ENCODE data around the gene CDS2. TPM values are rescaled to one million over a fixed set of nuclear protein-coding genes. Genes with fewer than 3 reads are reported as not detected.

CDS2 gene
- total and polyA plus RNA-seq, 4 experiments from 2014 or later, result 53.7 to 59.8 (median 58.2) TPM

DNA sequence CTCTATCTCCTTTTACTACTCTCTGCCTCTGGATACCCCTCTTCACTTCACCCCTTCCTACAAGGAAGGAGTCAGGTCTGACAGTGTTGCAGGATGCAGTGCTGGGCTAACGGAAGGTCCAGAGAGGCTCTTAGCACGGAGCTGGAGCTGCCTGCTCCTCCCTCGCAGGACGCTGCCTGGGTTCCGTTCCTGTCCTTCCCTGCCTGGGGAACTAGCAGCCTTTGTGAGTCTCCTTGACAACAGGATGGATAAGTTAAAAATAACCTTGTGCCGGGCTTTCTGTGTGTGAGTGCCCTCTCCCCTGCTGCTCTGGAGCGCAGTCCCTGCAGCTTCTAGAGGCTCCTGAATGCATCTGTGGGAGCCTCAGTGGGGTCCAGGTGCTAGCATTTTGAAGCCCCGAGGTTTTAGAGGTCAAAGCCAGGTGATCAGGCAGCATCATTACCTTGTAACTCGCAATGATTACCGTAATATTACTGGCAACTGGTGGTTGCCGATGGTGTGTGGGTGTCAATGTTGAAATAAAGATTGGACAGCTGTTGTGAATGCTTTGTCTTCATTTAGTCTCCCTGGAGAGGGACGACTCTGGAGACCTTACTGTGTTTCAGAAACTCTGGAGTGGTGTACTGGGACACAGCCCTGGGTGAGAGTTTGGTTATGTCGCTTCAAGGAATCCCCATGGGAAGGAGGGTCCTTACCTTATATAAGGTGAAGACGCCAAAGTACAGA lies 44.4 kb downstream of the CDS2 start:
- CTCF ChIA-PET (ENCODE audit: partially characterized antibody), result interaction anchor here (1.0 to 1.4 kb wide), 2 partner anchors 21 kb away, joined by 3 to 6 read pairs; no protein-coding TSS in a partner anchor
- H3K27ac ChIP-seq (ENCODE audit: low read depth, low read length), result no peak overlapping the region
- Mint-ChIP-seq H3K9me3 (no peaks in the 10 kb centered on the region), H3K4me3 (no peak overlapping the region), H3K4me1 (peaks cover 29 to 56% (median 41%) of the 10 kb centered on the region in 4 donors), H3K36me3 (peaks cover 4 to 42% of the 10 kb centered on the region in 2 donors), H3K27me3 (no peaks in the 10 kb centered on the region), H3K27ac (peak overlapping the region in 6 of 7 donors; percentile 13 to 67 (median 42))
- H3K27me3 ChIP-seq (ENCODE audit: insufficient read depth, low read length), result no peaks in the 10 kb centered on the region
- peaks cover 24% of the 10 kb centered on the region for H3K36me3 ChIP-seq (ENCODE audit: insufficient read depth, low read length)
- peaks cover 36% of the 10 kb centered on the region for H3K4me1 ChIP-seq (ENCODE audit: insufficient read depth, low read length)
- H3K4me3 ChIP-seq (ENCODE audit: low read length in 2 of 2), result no peak overlapping the region
- no peak for DNase-seq
- H3K9me3 ChIP-seq (ENCODE audit: control insufficient read depth in 1 of 2, low read length in 2 of 2), result no peaks in the 10 kb centered on the region
- intact Hi-C loops (cut with micrococcal nuclease), result no loop called here
- POLR2A ChIA-PET (ENCODE audit: partially characterized antibody), result no interaction called here

DNA sequence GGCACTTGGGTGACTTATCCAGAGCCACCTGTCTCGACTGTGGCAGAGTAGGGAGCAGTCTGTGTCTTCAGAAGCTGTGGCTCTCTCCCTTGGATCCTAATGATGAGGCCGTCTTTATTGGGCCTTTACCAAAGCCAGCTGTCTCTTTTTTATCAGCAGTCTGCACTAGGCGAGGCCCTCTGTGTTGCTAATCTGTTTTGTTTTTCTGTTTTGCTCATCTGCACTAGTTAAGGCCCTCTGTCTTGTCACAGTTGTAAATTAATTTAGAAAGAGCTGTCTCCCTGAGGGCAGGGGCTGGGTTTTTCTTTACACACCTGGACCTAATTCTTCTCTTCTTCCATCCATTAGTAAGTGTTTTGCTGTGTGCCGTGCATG lies 45.0 kb downstream of the CDS2 start:
- Histone ChIP-seq H3K4me3 (ENCODE audit: low read length in 2 of 2) (no peak overlapping the region), H3K9me3 (ENCODE audit: control insufficient read depth in 1 of 2, low read length in 2 of 2) (no peaks in the 10 kb centered on the region), H3K36me3 (ENCODE audit: insufficient read depth, low read length) (peaks cover 30% of the 10 kb centered on the region), H3K27me3 (ENCODE audit: insufficient read depth, low read length) (no peaks in the 10 kb centered on the region), H3K27ac (ENCODE audit: low read depth, low read length) (no peak overlapping the region), H3K4me1 (ENCODE audit: insufficient read depth, low read length) (peaks cover 30% of the 10 kb centered on the region)
- Mint-ChIP-seq H3K4me3 (no peak overlapping the region), H3K4me1 (peaks cover 24 to 50% (median 37%) of the 10 kb centered on the region in 4 donors), H3K27me3 (no peaks in the 10 kb centered on the region), H3K27ac (peak overlapping the region in 6 of 7 donors; percentile 13 to 87 (median 80)), H3K9me3 (no peaks in the 10 kb centered on the region), H3K36me3 (peaks cover 7 to 47% of the 10 kb centered on the region in 2 donors)
- no peak for DNase-seq
- CTCF ChIA-PET (ENCODE audit: partially characterized antibody), result interaction anchor here (1.0 kb wide), 1 partner anchor 20 kb away, joined by 3 read pairs; no protein-coding TSS in a partner anchor
- POLR2A ChIA-PET (ENCODE audit: partially characterized antibody), result no interaction called here
- intact Hi-C loops (cut with micrococcal nuclease), result no loop called here

DNA sequence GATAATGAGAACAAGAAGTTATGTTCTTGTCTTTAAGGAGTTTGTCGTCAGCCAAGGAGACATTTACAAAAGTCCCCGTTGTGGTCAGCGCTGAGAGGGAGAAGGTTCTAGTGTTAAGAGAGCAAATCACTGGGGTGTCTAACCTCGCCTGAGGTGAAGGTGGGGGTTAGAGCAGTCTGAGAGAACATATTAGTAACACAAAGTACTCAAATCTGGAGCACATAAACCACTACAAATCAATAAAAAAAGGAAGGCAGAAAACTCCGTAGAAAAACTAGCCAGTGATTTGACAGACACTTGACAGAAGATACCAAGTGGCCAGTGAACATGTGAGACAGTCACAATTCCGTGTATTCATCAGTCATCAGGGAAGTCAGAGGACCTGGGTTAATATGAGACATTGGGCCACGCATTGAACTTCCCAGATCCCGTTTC lies 45.4 kb downstream of the CDS2 start:
- no peak for DNase-seq
- no peak overlapping the region for H3K4me3 ChIP-seq (ENCODE audit: low read length in 2 of 2)
- H3K4me1 ChIP-seq (ENCODE audit: insufficient read depth, low read length), result peaks cover 26% of the 10 kb centered on the region
- no peaks in the 10 kb centered on the region for H3K27me3 ChIP-seq (ENCODE audit: insufficient read depth, low read length)
- Mint-ChIP-seq H3K4me1 (peaks cover 20 to 46% (median 33%) of the 10 kb centered on the region in 4 donors), H3K27me3 (no peaks in the 10 kb centered on the region), H3K27ac (peak overlapping the region; percentile 29 to 87 (median 74)), H3K36me3 (peaks cover 11 to 50% of the 10 kb centered on the region in 2 donors), H3K9me3 (no peaks in the 10 kb centered on the region), H3K4me3 (no peak overlapping the region)
- peaks cover 34% of the 10 kb centered on the region for H3K36me3 ChIP-seq (ENCODE audit: insufficient read depth, low read length)
- intact Hi-C loops (cut with micrococcal nuclease), result no loop called here
- no peaks in the 10 kb centered on the region for H3K9me3 ChIP-seq (ENCODE audit: control insufficient read depth in 1 of 2, low read length in 2 of 2)
- no peak overlapping the region for H3K27ac ChIP-seq (ENCODE audit: low read depth, low read length)
- ChIA-PET CTCF (ENCODE audit: partially characterized antibody) (interaction anchor here (1.0 kb wide), 1 partner anchor 20 kb away, joined by 3 read pairs; no protein-coding TSS in a partner anchor), POLR2A (ENCODE audit: partially characterized antibody) (no interaction called here)

DNA sequence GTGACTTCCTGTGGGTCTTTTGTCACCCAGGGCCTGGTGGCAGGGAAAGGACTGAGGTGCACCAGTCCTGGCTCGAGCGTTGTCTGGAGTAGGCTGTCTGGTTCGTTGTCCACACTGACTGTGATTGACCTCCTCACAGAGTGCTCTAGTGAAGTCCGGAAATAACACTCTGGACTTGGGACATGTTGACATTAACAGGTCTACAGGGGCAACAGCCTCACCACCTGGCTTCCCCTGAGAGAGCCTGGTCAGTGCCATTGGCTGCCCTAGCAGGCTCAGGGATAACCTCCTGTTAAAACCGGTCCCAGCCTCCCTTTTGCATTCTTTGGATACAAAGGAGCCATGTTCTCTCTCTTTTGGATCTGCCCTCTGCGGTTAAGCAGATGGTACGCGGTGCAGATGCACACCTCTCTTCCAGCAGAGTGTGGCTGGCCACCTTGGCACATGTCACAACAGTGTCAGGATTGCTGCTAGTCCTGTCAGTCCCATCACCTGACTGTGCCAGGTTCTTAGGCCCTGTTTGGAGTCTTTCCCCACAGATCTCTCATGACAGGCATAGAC lies 46.2 kb downstream of the CDS2 start:
- H3K9me3 Mint-ChIP-seq, result no peaks in the 10 kb centered on the region
- Histone ChIP-seq H3K4me1 (ENCODE audit: insufficient read depth, low read length) (peaks cover 25% of the 10 kb centered on the region), H3K9me3 (ENCODE audit: control insufficient read depth in 1 of 2, low read length in 2 of 2) (no peaks in the 10 kb centered on the region), H3K36me3 (ENCODE audit: insufficient read depth, low read length) (peaks cover 42% of the 10 kb centered on the region), H3K27ac (ENCODE audit: low read depth, low read length) (no peak overlapping the region), H3K27me3 (ENCODE audit: insufficient read depth, low read length) (no peaks in the 10 kb centered on the region), H3K4me3 (ENCODE audit: low read length in 2 of 2) (no peak overlapping the region)
- no peak for DNase-seq
- intact Hi-C loops (cut with micrococcal nuclease), result no loop called here
- CTCF ChIA-PET (ENCODE audit: partially characterized antibody), result no interaction called here
- peaks cover 15 to 38% (median 27%) of the 10 kb centered on the region in 4 donors for H3K4me1 Mint-ChIP-seq
- H3K27me3 Mint-ChIP-seq, result no peaks in the 10 kb centered on the region
- H3K27ac Mint-ChIP-seq, result peak overlapping the region in 4 of 7 donors; percentile 5 to 87 (median 62)
- POLR2A ChIA-PET (ENCODE audit: partially characterized antibody), result no interaction called here
- peaks cover 14 to 55% of the 10 kb centered on the region in 2 donors for H3K36me3 Mint-ChIP-seq
- H3K4me3 Mint-ChIP-seq, result no peak overlapping the region

DNA sequence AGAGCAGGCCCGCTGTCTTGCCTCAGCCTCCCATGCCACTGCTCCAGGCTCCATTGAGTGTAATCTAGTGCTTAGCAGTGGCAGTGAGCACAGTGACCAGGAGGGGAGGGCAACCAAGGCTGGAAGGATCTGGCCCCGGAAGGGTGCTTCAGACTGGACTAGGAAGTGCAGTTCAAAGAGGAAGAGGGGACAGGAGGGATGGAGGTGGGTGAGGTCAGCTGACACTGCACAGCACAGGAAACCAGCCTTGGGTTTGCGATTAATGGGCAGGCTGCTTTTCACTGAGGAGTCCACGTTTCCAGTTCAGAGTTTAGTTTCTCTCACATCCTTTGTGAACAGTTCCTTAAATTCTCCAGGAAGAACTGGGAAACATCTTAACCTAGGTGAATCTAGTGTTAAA lies 46.9 kb downstream of the CDS2 start:
- H3K4me3 Mint-ChIP-seq, result no peak overlapping the region
- DNase-seq, result no peak
- Histone ChIP-seq H3K4me1 (ENCODE audit: insufficient read depth, low read length) (peaks cover 19% of the 10 kb centered on the region), H3K9me3 (ENCODE audit: control insufficient read depth in 1 of 2, low read length in 2 of 2) (no peaks in the 10 kb centered on the region), H3K36me3 (ENCODE audit: insufficient read depth, low read length) (peaks cover 49% of the 10 kb centered on the region), H3K27me3 (ENCODE audit: insufficient read depth, low read length) (no peaks in the 10 kb centered on the region), H3K27ac (ENCODE audit: low read depth, low read length) (no peak overlapping the region), H3K4me3 (ENCODE audit: low read length in 2 of 2) (no peak overlapping the region)
- no peaks in the 10 kb centered on the region for H3K27me3 Mint-ChIP-seq
- peaks cover 13 to 30% (median 22%) of the 10 kb centered on the region in 4 donors for H3K4me1 Mint-ChIP-seq
- ChIA-PET POLR2A (ENCODE audit: partially characterized antibody) (interaction anchor here (0.7 to 1.0 kb wide), 2 partner anchors 18 to 47 kb away, joined by 3 read pairs; partner anchors contain the start of gene CDS2), CTCF (ENCODE audit: partially characterized antibody) (interaction anchor here (0.8 to 1.5 kb wide), 3 partner anchors 18 to 47 kb away, joined by 4 to 6 read pairs (median 5); partner anchors contain the start of gene CDS2)
- H3K27ac Mint-ChIP-seq, result peak overlapping the region in 2 of 7 donors; percentile 17 to 82
- H3K36me3 Mint-ChIP-seq, result peaks cover 20 to 62% of the 10 kb centered on the region in 2 donors
- H3K9me3 Mint-ChIP-seq, result no peaks in the 10 kb centered on the region
- intact Hi-C loops (cut with micrococcal nuclease), result no loop called here

DNA sequence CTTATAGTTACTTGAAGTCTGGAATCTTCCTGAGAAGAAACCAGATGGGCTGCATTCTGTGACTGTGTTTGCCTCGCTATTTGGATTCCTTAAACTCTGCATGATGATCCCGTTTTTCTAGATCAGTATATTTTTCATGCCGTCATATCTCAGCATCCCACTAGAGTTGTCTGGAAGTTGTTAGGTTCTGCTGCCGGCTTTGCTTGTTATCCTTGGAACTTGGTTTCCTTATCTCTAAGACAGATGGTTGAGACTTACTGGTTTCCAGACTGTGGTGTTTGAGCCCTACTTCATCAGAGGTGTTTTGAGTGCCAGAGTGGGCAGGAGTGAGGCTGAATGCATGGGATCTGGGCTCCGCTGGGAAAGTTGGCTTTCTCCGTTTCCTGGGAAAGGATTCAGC lies 50.3 kb downstream of the CDS2 start:
- Mint-ChIP-seq H3K4me3 (no peak overlapping the region), H3K9me3 (no peaks in the 10 kb centered on the region), H3K27me3 (no peaks in the 10 kb centered on the region), H3K36me3 (peaks cover 40 to 76% of the 10 kb centered on the region in 2 donors), H3K4me1 (peaks cover 0 to 8% (median 8%) of the 10 kb centered on the region in 4 donors), H3K27ac (peak overlapping the region in 3 of 7 donors; percentile 26 to 53 (median 29))
- Histone ChIP-seq H3K27ac (ENCODE audit: low read depth, low read length) (no peak overlapping the region), H3K4me1 (ENCODE audit: insufficient read depth, low read length) (peaks cover 2% of the 10 kb centered on the region), H3K27me3 (ENCODE audit: insufficient read depth, low read length) (no peaks in the 10 kb centered on the region), H3K9me3 (ENCODE audit: control insufficient read depth in 1 of 2, low read length in 2 of 2) (no peaks in the 10 kb centered on the region), H3K36me3 (ENCODE audit: insufficient read depth, low read length) (peaks cover 71% of the 10 kb centered on the region), H3K4me3 (ENCODE audit: low read length in 2 of 2) (no peak overlapping the region)
- ChIA-PET POLR2A (ENCODE audit: partially characterized antibody) (no interaction called here), CTCF (ENCODE audit: partially characterized antibody) (no interaction called here)
- DNase-seq, result no peak
- intact Hi-C loops (cut with micrococcal nuclease), result no loop called here

DNA sequence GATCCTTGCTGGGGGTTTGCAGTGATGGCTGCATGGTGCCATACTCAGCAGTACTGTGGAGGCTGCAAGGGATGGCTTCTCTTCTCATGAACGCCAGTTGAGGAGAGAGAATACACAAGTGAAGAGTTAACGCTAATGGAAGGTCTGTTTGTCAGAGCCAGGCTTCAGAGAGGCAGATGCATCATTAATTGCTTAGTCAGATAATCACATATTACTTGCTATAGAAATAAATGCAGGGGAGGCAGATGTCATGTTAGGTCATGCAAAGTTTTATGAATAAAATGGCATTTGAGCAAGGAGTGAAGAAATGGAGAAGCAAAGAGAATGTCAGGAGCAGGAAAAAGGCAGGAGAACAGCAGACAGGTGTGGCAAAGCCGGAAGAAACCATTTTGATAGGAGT lies 51.2 kb downstream of the CDS2 start:
- DNase-seq, result no peak
- H3K36me3 Mint-ChIP-seq, result peaks cover 49 to 80% of the 10 kb centered on the region in 2 donors
- no peaks in the 10 kb centered on the region for H3K27me3 Mint-ChIP-seq
- intact Hi-C loops (cut with micrococcal nuclease), result no loop called here
- Histone ChIP-seq H3K27ac (ENCODE audit: low read depth, low read length) (no peak overlapping the region), H3K4me3 (ENCODE audit: low read length in 2 of 2) (no peak overlapping the region), H3K36me3 (ENCODE audit: insufficient read depth, low read length) (peaks cover 80% of the 10 kb centered on the region), H3K9me3 (ENCODE audit: control insufficient read depth in 1 of 2, low read length in 2 of 2) (no peaks in the 10 kb centered on the region), H3K27me3 (ENCODE audit: insufficient read depth, low read length) (no peaks in the 10 kb centered on the region), H3K4me1 (ENCODE audit: insufficient read depth, low read length) (no peaks in the 10 kb centered on the region)
- H3K9me3 Mint-ChIP-seq, result no peaks in the 10 kb centered on the region
- H3K4me1 Mint-ChIP-seq, result peaks cover 0 to 4% (median 0%) of the 10 kb centered on the region in 4 donors
- H3K4me3 Mint-ChIP-seq, result no peak overlapping the region
- ChIA-PET POLR2A (ENCODE audit: partially characterized antibody) (no interaction called here), CTCF (ENCODE audit: partially characterized antibody) (no interaction called here)
- H3K27ac Mint-ChIP-seq, result peak overlapping the region in 3 of 7 donors; percentile 51 to 72 (median 58)

All from CD4-positive, alpha-beta memory T cell (primary cell).